ENCODE results near the gene COX7B2.

GRCh38 chr4:46946919-46947536 is 38.0 kb upstream of the COX7B2 start:
- TF ChIP-seq CTCF (IDR thresholded peaks at IDR 0.05; ENCODE audit: low read depth, low read length): no peak
- TF ChIP-seq EZH2phosphoT487 (IDR thresholded peaks at IDR 0.05; ENCODE audit: low read depth): no peak

Data from OCI-LY3 (cell line).